Measurements from ENCODE around the gene CENPF.

CENPF gene, protein sequence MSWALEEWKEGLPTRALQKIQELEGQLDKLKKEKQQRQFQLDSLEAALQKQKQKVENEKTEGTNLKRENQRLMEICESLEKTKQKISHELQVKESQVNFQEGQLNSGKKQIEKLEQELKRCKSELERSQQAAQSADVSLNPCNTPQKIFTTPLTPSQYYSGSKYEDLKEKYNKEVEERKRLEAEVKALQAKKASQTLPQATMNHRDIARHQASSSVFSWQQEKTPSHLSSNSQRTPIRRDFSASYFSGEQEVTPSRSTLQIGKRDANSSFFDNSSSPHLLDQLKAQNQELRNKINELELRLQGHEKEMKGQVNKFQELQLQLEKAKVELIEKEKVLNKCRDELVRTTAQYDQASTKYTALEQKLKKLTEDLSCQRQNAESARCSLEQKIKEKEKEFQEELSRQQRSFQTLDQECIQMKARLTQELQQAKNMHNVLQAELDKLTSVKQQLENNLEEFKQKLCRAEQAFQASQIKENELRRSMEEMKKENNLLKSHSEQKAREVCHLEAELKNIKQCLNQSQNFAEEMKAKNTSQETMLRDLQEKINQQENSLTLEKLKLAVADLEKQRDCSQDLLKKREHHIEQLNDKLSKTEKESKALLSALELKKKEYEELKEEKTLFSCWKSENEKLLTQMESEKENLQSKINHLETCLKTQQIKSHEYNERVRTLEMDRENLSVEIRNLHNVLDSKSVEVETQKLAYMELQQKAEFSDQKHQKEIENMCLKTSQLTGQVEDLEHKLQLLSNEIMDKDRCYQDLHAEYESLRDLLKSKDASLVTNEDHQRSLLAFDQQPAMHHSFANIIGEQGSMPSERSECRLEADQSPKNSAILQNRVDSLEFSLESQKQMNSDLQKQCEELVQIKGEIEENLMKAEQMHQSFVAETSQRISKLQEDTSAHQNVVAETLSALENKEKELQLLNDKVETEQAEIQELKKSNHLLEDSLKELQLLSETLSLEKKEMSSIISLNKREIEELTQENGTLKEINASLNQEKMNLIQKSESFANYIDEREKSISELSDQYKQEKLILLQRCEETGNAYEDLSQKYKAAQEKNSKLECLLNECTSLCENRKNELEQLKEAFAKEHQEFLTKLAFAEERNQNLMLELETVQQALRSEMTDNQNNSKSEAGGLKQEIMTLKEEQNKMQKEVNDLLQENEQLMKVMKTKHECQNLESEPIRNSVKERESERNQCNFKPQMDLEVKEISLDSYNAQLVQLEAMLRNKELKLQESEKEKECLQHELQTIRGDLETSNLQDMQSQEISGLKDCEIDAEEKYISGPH (N-terminal part only)

DNA sequence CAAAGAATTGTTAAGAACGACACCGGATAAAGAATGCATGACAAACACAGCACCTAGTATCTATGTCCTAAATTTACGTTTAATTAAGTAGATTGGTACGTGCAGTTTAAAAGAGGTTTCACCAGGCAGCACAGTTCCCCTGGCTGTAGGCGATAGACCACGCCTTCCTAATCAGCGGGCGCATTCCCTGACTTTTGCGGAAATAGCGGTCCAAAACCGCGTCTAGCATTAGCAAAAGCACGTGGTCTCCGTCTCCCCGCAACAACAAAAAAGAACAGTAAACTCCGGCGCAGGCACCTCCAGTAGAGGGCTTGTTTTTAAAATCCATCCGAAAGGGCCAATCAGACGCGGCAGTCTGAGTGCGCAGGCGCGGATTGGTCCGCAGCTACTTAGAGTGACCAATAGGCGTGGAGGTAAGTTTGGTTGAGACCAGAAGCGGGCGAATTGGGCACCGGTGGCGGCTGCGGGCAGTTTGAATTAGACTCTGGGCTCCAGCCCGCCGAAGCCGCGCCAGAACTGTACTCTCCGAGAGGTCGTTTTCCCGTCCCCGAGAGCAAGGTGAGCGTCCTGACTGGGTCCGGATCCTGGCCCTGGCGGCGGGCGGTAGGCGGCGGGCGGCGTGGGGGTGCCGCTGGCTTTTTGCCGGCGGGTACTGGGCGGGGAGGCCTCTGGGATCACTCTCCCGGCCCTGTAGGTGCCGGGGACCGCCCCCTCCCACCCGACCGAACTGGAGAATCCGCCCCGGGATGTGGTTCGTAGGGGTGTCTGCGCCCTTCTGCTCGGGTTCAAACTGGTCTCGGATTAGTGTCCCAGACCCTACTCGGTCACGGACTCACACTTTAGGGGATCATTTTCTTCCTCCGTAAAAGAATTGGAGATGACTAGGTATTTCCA, at the start of gene CENPF:
Gene CENPF (plus strand): TSS at position 432 of the 894 bp plus-strand sequence. CDS start 10,560 bp downstream, outside the sequence.
- DNase-seq (ENCODE audit: insufficient read length, low spot score) = peak; percentile 95
- TF ChIP-seq POLR2A (IDR thresholded peaks at IDR 0.05; ENCODE audit: low read depth, low read length) = peak; percentile 43; the same call in 1 of the 2 replicates
- peak; percentile 97 for FAIRE-seq

DNA sequence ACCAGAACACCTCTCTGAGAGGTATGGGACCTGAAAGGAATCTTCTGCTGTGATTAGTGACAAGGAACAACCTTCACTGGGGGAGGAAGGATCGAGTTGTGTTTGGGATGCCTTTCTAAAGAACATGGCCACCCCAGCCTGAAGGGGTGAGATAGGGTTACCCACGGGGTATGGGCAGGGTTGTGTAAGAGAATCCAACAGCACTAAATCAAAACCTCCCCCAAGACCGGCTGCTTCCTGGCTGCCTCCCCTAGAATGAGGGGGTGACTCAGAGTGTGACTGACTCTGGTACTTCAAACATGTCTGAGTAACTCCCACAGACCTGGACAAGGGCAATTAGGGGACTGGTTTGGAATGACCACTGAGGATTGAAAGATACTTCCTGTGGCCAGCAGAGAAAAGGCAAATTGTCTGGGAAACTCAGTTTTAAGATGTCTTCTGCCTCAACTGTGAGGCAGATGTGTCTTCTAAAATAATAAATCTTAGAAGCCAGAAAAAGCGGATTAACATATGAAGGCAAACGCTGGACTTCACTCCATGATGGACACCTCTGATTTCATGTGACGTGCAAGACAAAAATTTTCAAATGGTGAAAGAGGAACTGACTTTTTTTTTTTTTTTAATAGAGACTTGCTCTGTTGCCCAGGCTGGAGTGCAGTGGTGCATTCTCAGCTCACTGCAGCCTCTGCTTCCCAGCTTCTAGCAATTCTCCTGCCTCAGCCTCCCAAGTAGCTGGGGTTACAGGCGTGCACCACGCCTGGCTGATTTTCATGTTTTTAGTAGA, 44.9 kb upstream of the CENPF start:
- peak; percentile 87 for FAIRE-seq
- TF ChIP-seq POLR2A (IDR thresholded peaks at IDR 0.05; ENCODE audit: low read depth, low read length) = no peak
- DNase-seq (ENCODE audit: insufficient read length, low spot score) = peak; percentile 73

DNA sequence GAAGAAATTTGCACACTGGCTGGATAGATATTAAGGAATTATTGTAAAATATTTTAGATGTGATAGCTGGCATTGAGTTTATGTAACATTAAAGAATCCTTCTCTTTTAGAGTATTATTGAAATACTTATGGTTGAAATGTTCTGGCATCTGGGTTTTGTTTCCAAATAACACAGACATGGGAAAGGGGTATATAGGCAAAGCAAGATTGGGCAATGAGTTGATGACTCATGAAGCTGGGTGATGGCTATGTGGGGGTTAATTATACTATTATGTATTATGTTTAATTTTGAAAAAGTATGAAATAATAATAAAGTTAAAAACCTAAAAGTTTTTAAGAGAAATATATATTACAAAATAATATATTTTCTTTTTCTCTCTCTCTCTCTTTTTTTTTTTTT, 39.1 kb upstream of the CENPF start:
- no peak for DNase-seq (ENCODE audit: insufficient read length, low spot score)
- TF ChIP-seq POLR2A (IDR thresholded peaks at IDR 0.05; ENCODE audit: low read depth, low read length) = no peak
- no peak for FAIRE-seq

DNA sequence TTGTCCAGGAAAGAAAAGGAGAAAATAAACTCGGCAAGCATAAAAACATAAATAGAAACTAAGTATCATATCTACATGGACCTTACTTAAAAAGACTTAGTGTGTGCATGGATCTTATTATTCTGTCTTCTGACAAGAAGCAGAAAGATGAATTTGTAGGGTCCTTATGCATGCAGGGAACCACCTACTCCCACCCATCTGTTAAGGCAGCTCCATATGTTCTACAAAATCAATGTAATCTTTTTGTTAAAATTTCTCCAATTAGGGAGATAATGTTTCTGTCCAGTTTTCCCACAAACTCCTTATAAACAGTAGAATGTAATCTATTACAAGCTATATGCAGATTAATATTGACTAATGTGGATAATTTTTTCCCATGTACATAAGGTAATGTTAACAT, 37.7 kb upstream of the CENPF start:
- FAIRE-seq = no peak
- TF ChIP-seq POLR2A (IDR thresholded peaks at IDR 0.05; ENCODE audit: low read depth, low read length) = no peak

GRCh38 chr1:214566158-214567104, 36.6 kb upstream of the CENPF start:
- DNase-seq (ENCODE audit: insufficient read length, low spot score) (no peak), FAIRE-seq (peak; percentile 84)
- no peak for TF ChIP-seq POLR2A (IDR thresholded peaks at IDR 0.05; ENCODE audit: low read depth, low read length)

More for the DNA sequence above, 37.7 kb upstream of the CENPF start:
- DNase-seq (ENCODE audit: insufficient read length, low spot score) = no peak

GRCh38 chr1:214567481-214567980, 35.5 kb upstream of the CENPF start:
- FAIRE-seq = no peak
- no peak for TF ChIP-seq POLR2A (IDR thresholded peaks at IDR 0.05; ENCODE audit: low read depth, low read length)
- no peak for DNase-seq (ENCODE audit: insufficient read length, low spot score)

- DNase-seq (ENCODE audit: insufficient read length, low spot score) = no peak
- FAIRE-seq = peak; percentile 88
- no peak for TF ChIP-seq POLR2A (IDR thresholded peaks at IDR 0.05; ENCODE audit: low read depth, low read length)
Observed at GRCh38 chr1:214568328-214568727, 34.7 kb upstream of the CENPF start.

DNA sequence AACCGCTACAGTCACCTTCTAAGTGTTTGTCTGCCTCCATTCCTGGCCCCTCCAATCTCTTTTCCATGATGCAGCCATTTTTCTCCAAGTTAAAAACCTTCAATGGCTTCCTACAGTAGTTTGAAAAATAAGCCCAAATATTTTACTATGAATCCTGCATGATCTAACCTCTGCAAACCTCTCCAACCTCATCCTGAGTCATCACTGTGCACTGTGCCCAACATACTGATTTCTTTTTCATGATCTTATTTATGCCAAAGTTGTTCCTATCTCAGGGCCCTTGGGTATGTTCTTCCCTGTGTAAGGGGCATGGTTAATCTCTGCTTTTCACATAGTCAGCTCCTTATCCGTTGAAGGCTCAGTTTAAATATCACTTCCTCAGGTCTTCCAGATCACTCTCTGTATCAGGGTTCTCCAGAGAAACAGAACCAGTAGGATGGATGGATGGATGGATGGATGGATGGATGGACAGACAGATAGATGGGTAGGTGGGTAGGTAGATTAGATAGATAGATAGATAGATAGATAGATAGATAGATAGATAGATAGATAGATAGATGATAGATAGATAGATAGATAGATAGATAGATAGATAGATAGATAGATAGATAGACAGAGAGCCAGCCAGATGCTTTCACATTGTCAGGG, 33.5 kb upstream of the CENPF start:
- DNase-seq (ENCODE audit: insufficient read length, low spot score) (no peak), FAIRE-seq (peak; percentile 43)
- TF ChIP-seq POLR2A (IDR thresholded peaks at IDR 0.05; ENCODE audit: low read depth, low read length) = no peak

GRCh38 chr1:214570442-214570841, 32.6 kb upstream of the CENPF start:
- FAIRE-seq (peak; percentile 90), DNase-seq (ENCODE audit: insufficient read length, low spot score) (no peak)
- TF ChIP-seq POLR2A (IDR thresholded peaks at IDR 0.05; ENCODE audit: low read depth, low read length) = no peak

DNA sequence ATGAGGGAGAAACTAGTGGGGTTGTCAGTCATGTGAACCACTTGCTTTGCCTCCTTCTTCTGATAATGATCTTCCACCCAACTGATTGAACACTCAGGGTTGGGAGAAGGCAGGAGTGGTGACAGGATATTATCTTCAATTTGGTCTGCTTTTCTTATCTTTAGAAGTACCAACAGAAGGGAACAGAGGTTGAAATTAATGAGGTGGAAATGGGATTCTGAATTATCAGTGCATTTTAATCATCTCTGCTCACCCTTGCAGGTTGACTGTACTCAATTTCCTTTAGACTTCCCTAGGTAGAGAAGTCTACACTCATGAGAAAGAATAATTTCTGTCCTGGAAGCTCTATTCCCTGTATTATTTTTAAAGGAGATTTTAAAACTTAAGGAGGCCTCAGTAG, 31.7 kb upstream of the CENPF start:
- no peak for FAIRE-seq
- no peak for TF ChIP-seq POLR2A (IDR thresholded peaks at IDR 0.05; ENCODE audit: low read depth, low read length)
- no peak for DNase-seq (ENCODE audit: insufficient read length, low spot score)

All from H54 (cell line).